ENCODE results near the gene MOB1A.

The MOB1A gene

GRCh38 chr2:74119339-74119738 lies 59.3 kb downstream of the MOB1A start:
- Histone ChIP-seq H3K9ac (ENCODE audit: low read length) (no peak overlapping the region), H3K4me2 (ENCODE audit: low read length) (peak overlapping the region; percentile 69)

DNA sequence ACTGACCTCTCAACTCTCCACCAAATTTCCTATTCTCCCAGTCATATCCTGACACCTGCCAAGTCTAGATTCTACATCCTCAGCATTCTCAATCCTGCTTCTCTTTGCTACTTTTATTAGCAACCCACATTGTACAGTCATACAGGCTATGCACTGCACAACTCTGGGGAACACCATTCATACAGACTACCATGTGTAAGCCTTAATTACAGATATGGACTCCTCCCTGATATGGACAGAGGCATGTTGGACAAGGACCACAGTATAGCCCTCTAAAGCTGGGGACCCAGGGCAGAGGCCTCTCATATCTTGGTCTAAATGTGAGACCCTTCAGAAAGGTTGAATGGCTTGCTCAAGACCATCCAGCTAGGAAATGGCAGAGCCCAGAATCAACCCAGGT lies 67.3 kb downstream of the MOB1A start:
- no peaks in the 10 kb centered on the region for H3K36me3 ChIP-seq (ENCODE audit: insufficient read depth, low read length)
- no peak overlapping the region for H3K4me2 ChIP-seq (ENCODE audit: low read length)
- no peak overlapping the region for H3K4me3 ChIP-seq (ENCODE audit: low read depth, low read length, poor library complexity, severe bottlenecking)
- no peak for TF ChIP-seq EZH2 (IDR thresholded peaks at IDR 0.05; ENCODE audit: borderline replicate concordance, low read length)
- TF ChIP-seq, protein P1, sequence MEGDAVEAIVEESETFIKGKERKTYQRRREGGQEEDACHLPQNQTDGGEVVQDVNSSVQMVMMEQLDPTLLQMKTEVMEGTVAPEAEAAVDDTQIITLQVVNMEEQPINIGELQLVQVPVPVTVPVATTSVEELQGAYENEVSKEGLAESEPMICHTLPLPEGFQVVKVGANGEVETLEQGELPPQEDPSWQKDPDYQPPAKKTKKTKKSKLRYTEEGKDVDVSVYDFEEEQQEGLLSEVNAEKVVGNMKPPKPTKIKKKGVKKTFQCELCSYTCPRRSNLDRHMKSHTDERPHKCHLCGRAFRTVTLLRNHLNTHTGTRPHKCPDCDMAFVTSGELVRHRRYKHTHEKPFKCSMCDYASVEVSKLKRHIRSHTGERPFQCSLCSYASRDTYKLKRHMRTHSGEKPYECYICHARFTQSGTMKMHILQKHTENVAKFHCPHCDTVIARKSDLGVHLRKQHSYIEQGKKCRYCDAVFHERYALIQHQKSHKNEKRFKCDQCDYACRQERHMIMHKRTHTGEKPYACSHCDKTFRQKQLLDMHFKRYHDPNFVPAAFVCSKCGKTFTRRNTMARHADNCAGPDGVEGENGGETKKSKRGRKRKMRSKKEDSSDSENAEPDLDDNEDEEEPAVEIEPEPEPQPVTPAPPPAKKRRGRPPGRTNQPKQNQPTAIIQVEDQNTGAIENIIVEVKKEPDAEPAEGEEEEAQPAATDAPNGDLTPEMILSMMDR (IDR thresholded peaks at IDR 0.05; ENCODE audit: low read length): no peak
- no peaks in the 10 kb centered on the region for H3K4me1 ChIP-seq (ENCODE audit: insufficient read depth, low read length, severe bottlenecking)
- no peaks in the 10 kb centered on the region for H3F3A ChIP-seq (ENCODE audit: insufficient read depth, low read length)
- no peaks in the 10 kb centered on the region for H4K20me1 ChIP-seq (ENCODE audit: insufficient read depth, low read length)
- no peak overlapping the region for H3K27ac ChIP-seq (ENCODE audit: low read depth, low read length, poor library complexity, severe bottlenecking)
- H3K9me2 ChIP-seq (ENCODE audit: low read depth, low read length): no peaks in the 10 kb centered on the region
- H3K79me2 ChIP-seq (ENCODE audit: insufficient read depth, low read length): no peaks in the 10 kb centered on the region
- no peak overlapping the region for H2AFZ ChIP-seq (ENCODE audit: low read length)
- H3K9me3 ChIP-seq (ENCODE audit: low read length): no peaks in the 10 kb centered on the region
- H3K27me3 ChIP-seq (ENCODE audit: insufficient read depth, low read length): no peaks in the 10 kb centered on the region
- H3K9ac ChIP-seq (ENCODE audit: low read length): no peak overlapping the region

More at GRCh38 chr2:74119339-74119738, 59.3 kb downstream of the MOB1A start:
- H3K9me3 ChIP-seq (ENCODE audit: low read length): peaks cover 11% of the 10 kb centered on the region
- TF ChIP-seq EZH2 (IDR thresholded peaks at IDR 0.05; ENCODE audit: borderline replicate concordance, low read length): no peak
- TF ChIP-seq, protein P1 (IDR thresholded peaks at IDR 0.05; ENCODE audit: low read length): no peak
- H3K36me3 ChIP-seq (ENCODE audit: insufficient read depth, low read length): no peaks in the 10 kb centered on the region
- H3K4me1 ChIP-seq (ENCODE audit: insufficient read depth, low read length, severe bottlenecking): peaks cover 10% of the 10 kb centered on the region
- H3K27me3 ChIP-seq (ENCODE audit: insufficient read depth, low read length): no peaks in the 10 kb centered on the region
- no peak overlapping the region for H3K27ac ChIP-seq (ENCODE audit: low read depth, low read length, poor library complexity, severe bottlenecking)
- H4K20me1 ChIP-seq (ENCODE audit: insufficient read depth, low read length): no peaks in the 10 kb centered on the region
- peak overlapping the region; percentile 69 for H3K4me3 ChIP-seq (ENCODE audit: low read depth, low read length, poor library complexity, severe bottlenecking)
- no peaks in the 10 kb centered on the region for H3K79me2 ChIP-seq (ENCODE audit: insufficient read depth, low read length)
- H2AFZ ChIP-seq (ENCODE audit: low read length): peak overlapping the region; percentile 65; the same call in 1 of the 2 replicates
- H3K9me2 ChIP-seq (ENCODE audit: low read depth, low read length): no peaks in the 10 kb centered on the region
- H3F3A ChIP-seq (ENCODE audit: insufficient read depth, low read length): no peaks in the 10 kb centered on the region; the same call in 1 of the 2 replicates

GRCh38 chr2:74110537-74110936 lies 68.1 kb downstream of the MOB1A start:
- Histone ChIP-seq H4K20me1 (ENCODE audit: insufficient read depth, low read length) (no peaks in the 10 kb centered on the region), H3F3A (ENCODE audit: insufficient read depth, low read length) (no peaks in the 10 kb centered on the region), H3K9me3 (ENCODE audit: low read length) (no peaks in the 10 kb centered on the region), H3K4me2 (ENCODE audit: low read length) (no peak overlapping the region), H2AFZ (ENCODE audit: low read length) (no peak overlapping the region), H3K9me2 (ENCODE audit: low read depth, low read length) (no peaks in the 10 kb centered on the region), H3K79me2 (ENCODE audit: insufficient read depth, low read length) (no peaks in the 10 kb centered on the region), H3K36me3 (ENCODE audit: insufficient read depth, low read length) (no peaks in the 10 kb centered on the region; the same call in 1 of the 2 replicates), H3K4me3 (ENCODE audit: low read depth, low read length, poor library complexity, severe bottlenecking) (no peak overlapping the region), H3K4me1 (ENCODE audit: insufficient read depth, low read length, severe bottlenecking) (no peaks in the 10 kb centered on the region), H3K27me3 (ENCODE audit: insufficient read depth, low read length) (no peaks in the 10 kb centered on the region), H3K27ac (ENCODE audit: low read depth, low read length, poor library complexity, severe bottlenecking) (no peak overlapping the region), H3K9ac (ENCODE audit: low read length) (no peak overlapping the region)
- TF ChIP-seq EZH2 (IDR thresholded peaks at IDR 0.05; ENCODE audit: borderline replicate concordance, low read length): no peak
- TF ChIP-seq, protein P1 (IDR thresholded peaks at IDR 0.05; ENCODE audit: low read length): no peak

All from OCI-LY1 (cell line).